SK-N-MC (cell line): ENCODE results near the gene NUDT3.

Source experiments
- EZH2 ChIP-seq: fragments of 200-600 bp; sonication (generic); IDR thresholded peaks from one replicate; pipeline ENCODE4 v1.6.1; 2017; ENCODE audit warnings: antibody characterized with exemption
- FOXP2 ChIP-seq: optimal IDR thresholded peaks from 2 replicates; pipeline ENCODE3; 2011; ENCODE audit warnings: mild to moderate bottlenecking, moderate library complexity; ENCODE audit not compliant: insufficient read depth; ENCODE audit errors: extremely low read length, control extremely low read depth
- POLR2AphosphoS5 ChIP-seq: IDR thresholded peaks from 2 replicates; pipeline ENCODE4 v1.6.1; 2012; ENCODE audit warnings: mild to moderate bottlenecking, low read depth, low read length, borderline replicate concordance

GRCh38 chr6:34384321-34385153 lies 7.9 kb downstream of the NUDT3 start:
- TF ChIP-seq POLR2AphosphoS5 (no peak), EZH2 (no peak), FOXP2 (no peak)
